ENCODE data around the gene ADGRF4.

ADGRF4 gene

GRCh38 chr6:47686411-47686810 lies 12.0 kb upstream of the ADGRF4 start:
- DNase-seq: no peak

GRCh38 chr6:47687432-47687831 lies 10.9 kb upstream of the ADGRF4 start:
- DNase-seq: no peak

GRCh38 chr6:47690214-47690613 lies 8.2 kb upstream of the ADGRF4 start:
- DNase-seq: no peak

GRCh38 chr6:47690791-47691190 lies 7.6 kb upstream of the ADGRF4 start:
- DNase-seq: no peak

GRCh38 chr6:47697925-47698324 lies 455 bp upstream of the ADGRF4 start:
- no peak for DNase-seq

GRCh38 chr6:47700053-47700452 lies 1.7 kb downstream of the ADGRF4 start:
- DNase-seq: no peak

- no peak for DNase-seq
Observed at GRCh38 chr6:47700596-47700995, 2.2 kb downstream of the ADGRF4 start.

- DNase-seq: no peak
Observed at GRCh38 chr6:47701363-47701762, 3.0 kb downstream of the ADGRF4 start.

- no peak for DNase-seq
Observed at GRCh38 chr6:47709160-47709559, 10.8 kb downstream of the ADGRF4 start.

GRCh38 chr6:47710295-47710694 lies 11.9 kb downstream of the ADGRF4 start:
- DNase-seq: no peak

GRCh38 chr6:47713200-47713599 lies 14.8 kb downstream of the ADGRF4 start:
- no peak for DNase-seq

GRCh38 chr6:47714802-47715201 lies 16.4 kb downstream of the ADGRF4 start:
- no peak for DNase-seq

- no peak for DNase-seq
Observed at GRCh38 chr6:47715782-47716181, 17.4 kb downstream of the ADGRF4 start.

- no peak for DNase-seq
Observed at GRCh38 chr6:47716207-47716606, 17.8 kb downstream of the ADGRF4 start.

- no peak for DNase-seq
Observed at GRCh38 chr6:47718571-47718970, 20.2 kb downstream of the ADGRF4 start.

- no peak for DNase-seq
Observed at GRCh38 chr6:47721189-47721588, 22.8 kb downstream of the ADGRF4 start.

GRCh38 chr6:47722194-47722593 lies 23.8 kb downstream of the ADGRF4 start:
- no peak for DNase-seq

GRCh38 chr6:47724300-47724699 lies 25.9 kb downstream of the ADGRF4 start:
- no peak for DNase-seq

- DNase-seq: no peak
Observed at GRCh38 chr6:47727391-47727790, 29.0 kb downstream of the ADGRF4 start.

- DNase-seq: no peak
Observed at GRCh38 chr6:47729019-47729418, 30.6 kb downstream of the ADGRF4 start.

GRCh38 chr6:47729457-47729856 lies 31.1 kb downstream of the ADGRF4 start:
- no peak for DNase-seq

- DNase-seq: no peak
Observed at GRCh38 chr6:47733879-47734558, 35.6 kb downstream of the ADGRF4 start.

GRCh38 chr6:47734831-47735481 lies 36.6 kb downstream of the ADGRF4 start:
- DNase-seq: no peak

GRCh38 chr6:47736083-47736700 lies 37.8 kb downstream of the ADGRF4 start:
- DNase-seq: no peak
